HG03469 (cell line): ENCODE results near the gene CRTC3.
"Not testable (repeated sequence)": the region's sequence is repeated elsewhere in the genome, so short reads cannot be mapped to it uniquely, and the experiment has no call there.

ENCODE experiments used
- ATAC-seq: cut with Tn5 transposase; IDR thresholded peaks from one replicate; pipeline ENCODE4 v1.9.1; 2021; ENCODE audit warnings: mild to moderate bottlenecking, moderate library complexity, moderate number of reproducible peaks; ENCODE audit not compliant: unreplicated experiment

Gene CRTC3

GRCh38 chr15:90529371-90530249, at the start of gene CRTC3:
Gene CRTC3, plus strand, starts transcription at chr15:90529923. Its CDS starts 149 bp downstream, at chr15:90530072.
- peak; percentile 47 for ATAC-seq

GRCh38 chr15:90481023-90481422, 48.7 kb upstream of the CRTC3 start:
- no peak for ATAC-seq

GRCh38 chr15:90482124-90483011, 47.4 kb upstream of the CRTC3 start:
- no peak for ATAC-seq

GRCh38 chr15:90483012-90483307, 46.8 kb upstream of the CRTC3 start:
- ATAC-seq: no peak

- no peak for ATAC-seq
Measured at GRCh38 chr15:90483637-90484036, 46.1 kb upstream of the CRTC3 start.

- ATAC-seq: no peak
Measured at GRCh38 chr15:90487186-90487585, 42.5 kb upstream of the CRTC3 start.

GRCh38 chr15:90489514-90489913, 40.2 kb upstream of the CRTC3 start:
- ATAC-seq: no peak

- no peak for ATAC-seq
Measured at GRCh38 chr15:90489944-90490343, 39.8 kb upstream of the CRTC3 start.

- ATAC-seq: no peak
Measured at GRCh38 chr15:90493647-90494046, 36.1 kb upstream of the CRTC3 start.

GRCh38 chr15:90495067-90495466, 34.7 kb upstream of the CRTC3 start:
- ATAC-seq: no peak

GRCh38 chr15:90496791-90497190, 32.9 kb upstream of the CRTC3 start:
- ATAC-seq: no peak

- ATAC-seq: no peak
Measured at GRCh38 chr15:90497376-90497775, 32.3 kb upstream of the CRTC3 start.

- no peak for ATAC-seq
Measured at GRCh38 chr15:90497912-90498311, 31.8 kb upstream of the CRTC3 start.

GRCh38 chr15:90500171-90500570, 29.6 kb upstream of the CRTC3 start:
- ATAC-seq: no peak

- ATAC-seq: no peak
Measured at GRCh38 chr15:90501898-90502297, 27.8 kb upstream of the CRTC3 start.

- not testable (repeated sequence) for ATAC-seq
Measured at GRCh38 chr15:90510781-90511180, 18.9 kb upstream of the CRTC3 start.

- ATAC-seq: not testable (repeated sequence)
Measured at GRCh38 chr15:90511211-90511618, 18.5 kb upstream of the CRTC3 start.

- ATAC-seq: no peak
Measured at GRCh38 chr15:90512276-90512675, 17.4 kb upstream of the CRTC3 start.

GRCh38 chr15:90512981-90513380, 16.7 kb upstream of the CRTC3 start:
- ATAC-seq: no peak

- ATAC-seq: no peak
Measured at GRCh38 chr15:90513448-90513847, 16.3 kb upstream of the CRTC3 start.

- ATAC-seq: not testable (repeated sequence)
Measured at GRCh38 chr15:90513893-90514292, 15.8 kb upstream of the CRTC3 start.

- no peak for ATAC-seq
Measured at GRCh38 chr15:90519688-90520087, 10.0 kb upstream of the CRTC3 start.
